AG08395 (cell line): Measurements from ENCODE around the gene SDCCAG8.

ENCODE experiments used
- DNase-seq: peaks from one replicate; pipeline ENCODE4 v3.0.0; 2012; ENCODE audit warnings: mixed read lengths, low spot score

Gene SDCCAG8

GRCh38 chr1:243548516-243548915 is 292.7 kb downstream of the SDCCAG8 start:
- no peak for DNase-seq

GRCh38 chr1:243549108-243549507 is 293.3 kb downstream of the SDCCAG8 start:
- peak; percentile 55 for DNase-seq
